Astrocyte of the cerebellum (primary cell): ENCODE data around the gene RGS3.
"Not testable (repeated sequence)": the region's sequence is repeated elsewhere in the genome, so short reads cannot be mapped to it uniquely, and the experiment has no call there.

ENCODE experiments used
- DNase-seq: peaks from one replicate; pipeline ENCODE4 v3.0.0-alpha.2; 2011; ENCODE audit warnings: low read depth
- H3K4me3 ChIP-seq: 2 replicates; pipeline ENCODE4 v1.5.1; 2011; ENCODE audit warnings: mild to moderate bottlenecking, low read depth, low read length, moderate library complexity
- in situ Hi-C: cut with HindIII; loops from 2 replicates; pipeline ENCODE4 v1.10.0; 2017; ENCODE audit warnings: low sequenced_read_pairs
- TF ChIP-seq, protein P1 (sequence below): IDR thresholded peaks from 2 replicates; pipeline ENCODE4 v1.5.1; 2012; ENCODE audit warnings: low read length, low read depth, moderate library complexity, mild to moderate bottlenecking; ENCODE audit errors: missing control alignments

The RGS3 gene

DNA sequence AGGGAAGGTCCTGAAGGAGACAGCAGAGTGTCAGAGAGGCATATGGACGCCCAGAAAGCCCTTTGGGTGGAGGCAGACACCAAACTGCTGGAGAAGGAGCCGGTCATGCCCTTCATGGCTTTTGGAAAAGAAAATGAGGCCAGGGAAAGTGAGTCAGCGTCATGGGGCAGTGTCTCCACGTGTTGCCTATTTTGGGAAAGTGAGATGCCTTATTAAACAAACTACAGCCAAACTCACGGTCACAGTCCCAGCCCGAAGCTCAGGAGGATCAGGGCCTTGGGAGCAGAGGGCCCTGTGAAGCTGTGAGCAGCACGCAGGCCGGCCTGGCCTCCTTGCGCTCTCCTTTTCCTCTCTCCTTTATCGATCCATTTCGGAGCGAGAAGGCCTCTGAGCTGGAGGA, 25.0 kb downstream of the RGS3 start:
- DNase-seq = no peak
- TF ChIP-seq, protein P1, sequence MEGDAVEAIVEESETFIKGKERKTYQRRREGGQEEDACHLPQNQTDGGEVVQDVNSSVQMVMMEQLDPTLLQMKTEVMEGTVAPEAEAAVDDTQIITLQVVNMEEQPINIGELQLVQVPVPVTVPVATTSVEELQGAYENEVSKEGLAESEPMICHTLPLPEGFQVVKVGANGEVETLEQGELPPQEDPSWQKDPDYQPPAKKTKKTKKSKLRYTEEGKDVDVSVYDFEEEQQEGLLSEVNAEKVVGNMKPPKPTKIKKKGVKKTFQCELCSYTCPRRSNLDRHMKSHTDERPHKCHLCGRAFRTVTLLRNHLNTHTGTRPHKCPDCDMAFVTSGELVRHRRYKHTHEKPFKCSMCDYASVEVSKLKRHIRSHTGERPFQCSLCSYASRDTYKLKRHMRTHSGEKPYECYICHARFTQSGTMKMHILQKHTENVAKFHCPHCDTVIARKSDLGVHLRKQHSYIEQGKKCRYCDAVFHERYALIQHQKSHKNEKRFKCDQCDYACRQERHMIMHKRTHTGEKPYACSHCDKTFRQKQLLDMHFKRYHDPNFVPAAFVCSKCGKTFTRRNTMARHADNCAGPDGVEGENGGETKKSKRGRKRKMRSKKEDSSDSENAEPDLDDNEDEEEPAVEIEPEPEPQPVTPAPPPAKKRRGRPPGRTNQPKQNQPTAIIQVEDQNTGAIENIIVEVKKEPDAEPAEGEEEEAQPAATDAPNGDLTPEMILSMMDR = no peak

DNA sequence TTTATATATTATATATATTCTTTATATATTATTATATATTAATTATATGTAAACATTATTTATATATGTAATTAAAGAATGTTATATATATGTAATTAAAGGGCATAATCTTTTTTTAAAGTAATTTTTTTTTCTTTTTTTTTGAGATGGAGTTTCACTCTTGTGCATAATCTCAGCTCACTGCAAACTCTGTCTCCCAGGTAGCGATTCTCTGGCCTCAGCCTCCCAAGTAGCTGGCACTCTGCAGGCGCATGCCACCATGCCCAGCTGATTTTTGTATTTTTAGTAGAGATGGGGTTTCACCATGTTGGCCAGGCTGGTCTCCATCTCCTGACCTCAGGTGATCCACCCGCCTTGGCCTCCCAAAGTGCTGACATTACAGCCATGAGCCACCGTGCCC, 27.6 kb downstream of the RGS3 start:
- DNase-seq, H3K4me3 ChIP-seq, in situ Hi-C loops: not testable (repeated sequence)

More for the DNA sequence above, 25.0 kb downstream of the RGS3 start:
- no peak overlapping the region for H3K4me3 ChIP-seq
- in situ Hi-C loops = no loop called here

DNA sequence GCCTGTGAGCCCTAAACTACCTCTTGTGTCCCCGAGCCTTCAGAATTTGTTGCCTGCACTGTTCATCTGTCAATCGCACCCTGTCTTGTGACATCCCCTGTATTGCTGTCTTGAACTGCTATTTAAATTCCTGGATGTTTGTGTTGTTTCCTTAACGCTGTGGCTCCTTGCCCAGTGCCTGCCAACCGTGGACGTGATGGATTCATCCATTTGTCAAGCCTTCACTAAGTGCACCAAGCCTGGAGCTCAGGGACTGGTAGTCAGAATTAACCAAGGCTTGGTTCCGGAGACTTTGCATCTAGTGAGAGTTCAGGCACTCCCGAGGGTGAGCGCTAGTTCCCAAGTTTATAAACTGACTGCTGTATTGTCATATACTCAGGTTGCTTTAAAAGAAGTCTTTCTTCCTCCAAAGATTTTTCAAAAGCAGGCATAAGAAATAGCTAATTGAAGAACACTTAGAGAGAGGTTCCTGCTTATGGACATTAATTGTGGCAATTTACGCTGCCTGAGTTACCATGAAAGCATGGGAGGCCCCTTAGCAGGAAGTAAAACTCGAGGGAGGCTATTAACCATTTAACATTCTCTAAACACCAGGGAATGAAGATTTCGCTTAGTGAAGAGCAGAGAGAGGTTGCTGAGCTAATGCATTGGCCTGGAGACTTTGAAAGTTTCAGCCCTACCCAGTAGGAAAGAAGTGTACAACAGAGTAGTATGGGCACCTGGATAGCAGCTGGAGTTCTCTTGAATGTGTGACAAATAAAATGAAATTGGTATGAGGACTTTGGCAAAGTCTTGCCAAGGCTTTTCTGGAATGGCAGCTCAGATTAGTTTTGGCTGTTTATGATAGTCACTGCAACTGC, 29.0 kb downstream of the RGS3 start:
- TF ChIP-seq, protein P1 = no peak
- in situ Hi-C loops = no loop called here
- H3K4me3 ChIP-seq = no peak overlapping the region
- DNase-seq = no peak

DNA sequence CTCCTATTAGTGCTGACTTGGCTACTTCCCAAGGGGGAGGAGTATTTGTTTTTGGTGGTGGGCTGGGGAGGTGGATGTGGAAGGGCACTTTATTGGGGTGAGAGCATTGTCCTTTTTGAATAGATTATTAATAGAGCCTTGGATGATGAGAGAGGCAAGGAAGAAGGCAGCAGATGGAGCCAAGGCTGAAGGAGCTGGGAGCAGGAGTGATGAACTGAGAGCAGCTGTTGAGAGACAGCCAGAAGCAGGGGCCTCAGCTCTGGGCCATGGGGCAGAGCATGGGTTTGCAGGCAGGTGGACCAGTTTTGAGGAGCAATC, 29.6 kb downstream of the RGS3 start:
- in situ Hi-C loops = no loop called here
- TF ChIP-seq, protein P1 = no peak
- no peak for DNase-seq
- no peak overlapping the region for H3K4me3 ChIP-seq

DNA sequence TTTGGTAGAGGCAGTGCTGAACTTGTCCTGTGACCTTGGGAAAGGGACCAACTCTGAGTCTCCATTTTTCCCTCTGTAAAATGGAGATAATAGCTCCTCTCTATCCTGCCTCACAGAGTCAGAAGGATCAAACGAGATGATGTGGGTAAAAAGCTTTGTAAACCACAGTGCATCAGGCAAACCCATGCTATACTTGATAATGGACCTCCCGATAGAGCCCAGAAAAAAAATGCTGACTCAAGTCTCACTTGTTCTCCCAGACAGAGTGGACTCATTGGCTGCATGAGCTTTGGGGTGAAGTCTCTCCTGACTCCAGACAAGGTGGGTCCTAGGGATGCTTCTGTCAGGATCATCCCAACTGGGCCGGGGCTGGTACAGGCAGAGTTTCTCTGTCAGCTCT, 32.0 kb downstream of the RGS3 start:
- in situ Hi-C loops = no loop called here

DNA sequence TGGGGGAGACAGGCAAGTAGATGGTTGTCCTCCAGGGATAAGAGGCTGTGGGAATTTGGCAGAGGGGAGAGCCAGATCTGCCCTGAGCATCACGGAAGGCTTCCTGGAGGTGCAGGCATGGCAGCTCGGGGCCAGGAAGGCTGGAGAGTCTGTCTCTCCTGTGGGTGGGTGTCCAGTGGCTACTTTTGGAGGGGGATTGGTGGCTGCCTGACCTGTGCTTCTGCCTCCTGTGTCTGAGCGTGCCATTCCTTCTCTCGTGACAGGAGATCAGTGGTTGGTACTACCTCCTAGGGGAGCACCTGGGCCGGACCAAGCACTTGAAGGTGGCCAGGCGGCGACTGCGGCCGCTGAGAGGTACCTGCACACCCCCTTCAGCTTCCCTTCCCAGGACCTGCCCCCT, 33.5 kb downstream of the RGS3 start:
- no peak for DNase-seq
- in situ Hi-C loops = no loop called here
- no peak overlapping the region for H3K4me3 ChIP-seq
- TF ChIP-seq, protein P1 = no peak

More for the DNA sequence above, 32.0 kb downstream of the RGS3 start:
- DNase-seq = no peak
- TF ChIP-seq, protein P1 = no peak
- no peak overlapping the region for H3K4me3 ChIP-seq

DNA sequence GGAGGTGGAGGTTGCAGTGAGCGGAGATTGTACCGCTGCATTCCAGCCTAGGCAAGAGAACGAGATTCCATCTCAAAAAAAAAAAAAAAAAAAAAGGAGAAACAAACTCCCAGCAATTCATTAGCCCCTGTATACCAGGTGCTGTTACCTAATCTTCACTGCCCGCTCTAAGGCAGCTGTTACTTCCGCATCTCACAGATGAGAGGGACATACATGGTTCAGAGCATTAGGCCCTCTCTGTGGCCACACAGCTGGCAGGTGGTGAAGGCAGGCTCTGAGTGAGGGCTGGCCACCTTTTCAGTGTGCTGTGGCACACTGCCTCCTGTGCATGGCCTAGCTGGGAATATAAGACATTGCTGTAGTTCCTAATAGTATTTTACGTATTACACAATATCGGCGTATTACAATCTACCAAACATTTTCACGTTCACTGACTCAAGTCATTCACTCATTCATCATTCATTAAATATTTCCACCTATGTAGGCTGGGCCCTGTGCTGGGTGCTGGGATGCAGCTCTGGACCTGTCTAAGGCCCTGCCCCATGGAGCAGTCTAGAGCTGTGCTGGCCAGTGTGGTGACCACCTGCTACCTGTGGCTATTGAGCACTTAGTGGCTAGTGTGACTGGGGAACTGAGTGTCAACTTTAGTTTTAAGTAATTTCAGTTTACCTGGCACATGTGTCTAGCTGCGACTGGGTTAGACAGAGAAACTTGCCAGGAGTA, 35.8 kb downstream of the RGS3 start:
- TF ChIP-seq, protein P1 = no peak
- in situ Hi-C loops = no loop called here

More for the DNA sequence above, 35.8 kb downstream of the RGS3 start:
- no peak overlapping the region for H3K4me3 ChIP-seq
- DNase-seq = no peak
